Measurements from ENCODE around the gene SLC17A7.

DNA sequence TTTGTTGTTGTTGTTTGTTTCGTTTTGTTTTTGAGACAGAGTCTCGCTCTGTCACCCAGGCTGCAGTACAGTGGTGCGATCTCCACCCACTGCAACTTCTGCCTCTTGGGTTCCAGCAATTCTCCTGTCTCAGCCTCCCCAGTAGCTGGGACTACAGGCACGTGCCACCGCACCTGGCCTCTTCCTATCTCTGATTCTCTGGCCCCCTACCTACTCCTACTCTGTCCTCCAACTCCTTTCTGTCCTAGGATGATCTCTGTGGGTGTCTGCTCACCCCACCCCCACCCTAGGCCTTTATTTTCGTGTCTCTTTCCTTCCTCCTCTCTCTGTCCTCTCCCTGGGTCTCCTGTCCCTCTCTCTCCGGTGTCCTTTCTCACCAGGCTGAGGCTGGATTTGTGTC is 9.1 kb upstream of the SLC17A7 start:
- TF ChIP-seq POLR2A (IDR thresholded peaks at IDR 0.05; ENCODE audit: low read depth, low read length) (no peak), TAF1 (IDR thresholded peaks at IDR 0.05; ENCODE audit: borderline replicate concordance, low read depth, low read length) (no peak), POLR2AphosphoS5 (IDR thresholded peaks at IDR 0.05; ENCODE audit: low read depth, low read length) (no peak)

All from GM12892 (cell line).